ENCODE measurements around the gene MAP3K5.
A peak's percentile ranks its signal among the peaks of the same experiment; 100 is the strongest.

Gene MAP3K5

GRCh38 chr6:136757150-136757549 lies 35.1 kb downstream of the MAP3K5 start:
- no peak overlapping the region for H3K4me3 ChIP-seq (ENCODE audit: low read depth, low read length)
- DNase-seq (ENCODE audit: low read depth) = no peak
- TF ChIP-seq CTCF (IDR thresholded peaks at IDR 0.05; ENCODE audit: insufficient read depth, low read depth, low read length, missing control alignments) = no peak

GRCh38 chr6:136754820-136755219 lies 37.5 kb downstream of the MAP3K5 start:
- TF ChIP-seq CTCF (IDR thresholded peaks at IDR 0.05; ENCODE audit: insufficient read depth, low read depth, low read length, missing control alignments) = no peak
- DNase-seq (ENCODE audit: low read depth) = no peak
- H3K4me3 ChIP-seq (ENCODE audit: low read depth, low read length) = no peak overlapping the region

- DNase-seq (ENCODE audit: low read depth) = peak; percentile 48
- no peak for TF ChIP-seq CTCF (IDR thresholded peaks at IDR 0.05; ENCODE audit: insufficient read depth, low read depth, low read length, missing control alignments)
- H3K4me3 ChIP-seq (ENCODE audit: low read depth, low read length) = no peak overlapping the region
These were observed 38.7 kb downstream of the MAP3K5 start for GRCh38 chr6:136753624-136754023.

- TF ChIP-seq CTCF (IDR thresholded peaks at IDR 0.05; ENCODE audit: insufficient read depth, low read depth, low read length, missing control alignments) = no peak
- peak; percentile 48 for DNase-seq (ENCODE audit: low read depth)
- no peak overlapping the region for H3K4me3 ChIP-seq (ENCODE audit: low read depth, low read length)
These were observed 39.7 kb downstream of the MAP3K5 start for GRCh38 chr6:136752554-136752953.

GRCh38 chr6:136751991-136752390 lies 40.3 kb downstream of the MAP3K5 start:
- peak overlapping the region; percentile 41 for H3K4me3 ChIP-seq (ENCODE audit: low read depth, low read length)
- no peak for DNase-seq (ENCODE audit: low read depth)
- TF ChIP-seq CTCF (IDR thresholded peaks at IDR 0.05; ENCODE audit: insufficient read depth, low read depth, low read length, missing control alignments) = no peak

- H3K4me3 ChIP-seq (ENCODE audit: low read depth, low read length) = peak overlapping the region; percentile 41
- DNase-seq (ENCODE audit: low read depth) = peak; percentile 94
- no peak for TF ChIP-seq CTCF (IDR thresholded peaks at IDR 0.05; ENCODE audit: insufficient read depth, low read depth, low read length, missing control alignments)
These were observed 40.7 kb downstream of the MAP3K5 start for GRCh38 chr6:136751522-136751956.
